HepG2 (cell line): ENCODE measurements around the gene IRS1. TPM values are rescaled to one million over a fixed set of nuclear protein-coding genes. Genes with fewer than 3 reads are reported as not detected.

Experiments
- ATAC-seq: fragments of 200-7000 bp; cut with Tn5 transposase; 3 replicates; pipeline ENCODE4 v1.9.1; 2020; ENCODE audit warnings: mild to moderate bottlenecking, moderate library complexity
- BruUV-seq: library from RNA; stranded (reverse); fragments of 400-500 nt; replicated peaks from 2 replicates; lab custom pipeline; 2021; lab: Mats Ljungman, UMichigan
- CTCF ChIA-PET: fragments of 300-600 bp; formaldehyde crosslinking; extraction: SDS; loops from one replicate; lab custom pipeline; 2021; ENCODE audit warnings: low total read pairs, inconsistent platforms, low intra/inter-chr PET ratio; lab: Yijun Ruan, JAX
- POLR2A ChIA-PET: fragments of 350-600 bp; sonication (Branson Sonifier 250); formaldehyde crosslinking; loops from one replicate; lab custom pipeline; 2020; ENCODE audit warnings: antibody characterized with exemption, inconsistent platforms; lab: Yijun Ruan, JAX
- DNase-seq: peaks from one replicate; pipeline ENCODE4 v3.0.0-alpha.2; 2015; ENCODE audit warnings: low spot score
- FAIRE-seq: peaks from 3 replicates; lab custom pipeline; 2011; peaks lifted over from hg19 to GRCh38; lab: Jason Lieb, UNC
- H2AFZ ChIP-seq: one replicate; pipeline ENCODE4 v1.6.1; 2011; ENCODE audit warnings: low read length, inconsistent platforms
- H3K27ac ChIP-seq: fragments of 300-600 bp; 3 replicates; pipeline ENCODE4 v1.8.0; 2011; ENCODE audit warnings: mixed run types, mild to moderate bottlenecking, mixed read lengths, low read length, inconsistent platforms; ENCODE audit not compliant: insufficient read depth; ENCODE audit errors: extremely low read length
- H3K27me3 ChIP-seq, 2 experiments: fragments of 200-600 bp in 1 of 2; 2 replicates in 1 of 2; 3 replicates in 1 of 2; pipeline versions ENCODE4 v1.6.0 to v1.8.0; 2011; ENCODE audit warnings: low read length in 2 of 2, mild to moderate bottlenecking in 2 of 2, moderate library complexity in 2 of 2, inconsistent platforms in 1 of 2; ENCODE audit not compliant: insufficient read depth in 2 of 2, control insufficient read depth in 1 of 2
- H3K36me3 ChIP-seq, 2 experiments: fragments of 200-600 bp in 1 of 2; replicated peaks in 1 of 2; 2 replicates in 1 of 2; 3 replicates in 1 of 2; pipeline versions ENCODE4 v1.5.1 to v1.8.0; 2011; ENCODE audit warnings: low read length in 2 of 2, inconsistent platforms in 1 of 2; ENCODE audit not compliant: insufficient read depth in 2 of 2, control insufficient read depth in 1 of 2
- H3K4me1 ChIP-seq: 2 replicates; pipeline ENCODE4 v1.5.1; 2012; ENCODE audit warnings: low read length, inconsistent platforms; ENCODE audit not compliant: insufficient read depth
- H3K4me2 ChIP-seq: 2 replicates; pipeline ENCODE4 v1.6.0; 2011; ENCODE audit warnings: low read depth, low read length, inconsistent platforms
- H3K4me3 ChIP-seq, 3 experiments: fragments of 200-600 bp in 1 of 3; sonication (generic), shearing (Covaris generic) in 1 of 3; replicated peaks in 1 of 3; 2 replicates each; pipeline ENCODE4 v1.5.1; 2011 to 2016; ENCODE audit warnings: low read length in 3 of 3, inconsistent platforms in 2 of 3, low read depth in 2 of 3, mild to moderate bottlenecking in 2 of 3, control low read depth in 1 of 3, mixed read lengths in 1 of 3; ENCODE audit not compliant: insufficient read depth in 1 of 3
- H3K79me2 ChIP-seq: one replicate; pipeline ENCODE4 v1.6.1; 2011; ENCODE audit warnings: low read length, inconsistent platforms; ENCODE audit not compliant: insufficient read depth
- H3K9ac ChIP-seq: 2 replicates; pipeline ENCODE4 v1.6.0; 2011; ENCODE audit warnings: mild to moderate bottlenecking, low read depth, low read length, inconsistent platforms; ENCODE audit not compliant: insufficient read depth
- H3K9me3 ChIP-seq: 2 replicates; pipeline ENCODE4 v1.5.1; 2012; ENCODE audit warnings: mild to moderate bottlenecking, low read length
- H4K20me1 ChIP-seq: 2 replicates; pipeline ENCODE4 v1.6.0; 2011; ENCODE audit warnings: inconsistent platforms, mild to moderate bottlenecking, low read length, moderate library complexity; ENCODE audit not compliant: insufficient read depth
- ARHGAP35 ChIP-seq: sonication (generic); formaldehyde crosslinking; IDR thresholded peaks from 2 replicates; pipeline ENCODE4 v1.9.0; 2022; ENCODE audit warnings: mild to moderate bottlenecking, inconsistent platforms, moderate library complexity, missing genetic modification reagents, borderline replicate concordance
- KLF6 ChIP-seq: IDR thresholded peaks from 2 replicates; pipeline ENCODE4 v1.8.0; 2016; ENCODE audit warnings: missing biosample characterization, missing genetic modification reagents
- LCORL ChIP-seq, 2 experiments: fragments of 450-650 bp in 1 of 2; sonication (generic) in 1 of 2; formaldehyde crosslinking in 1 of 2; IDR thresholded peaks; 2 replicates each; pipeline versions ENCODE4 v1.5.0 to v1.6.1; 2017 to 2020; ENCODE audit warnings: antibody characterized with exemption in 1 of 2, missing genetic modification reagents in 1 of 2
- MAFG ChIP-seq: sonication (generic); formaldehyde crosslinking; IDR thresholded peaks from 2 replicates; pipeline ENCODE4 v1.5.1; 2020; ENCODE audit warnings: mild to moderate bottlenecking, missing genetic modification reagents
- NBN ChIP-seq: fragments of 450-650 bp; conservative IDR thresholded peaks from 2 replicates; pipeline ENCODE4 v1.6.1; 2017
- PRPF4 ChIP-seq: fragments of 200-400 bp; formaldehyde crosslinking; IDR thresholded peaks from 2 replicates; pipeline ENCODE4 v1.6.1; 2016; ENCODE audit warnings: low read length, low read depth; ENCODE audit not compliant: poor library complexity, severe bottlenecking
- SNAPC5 ChIP-seq: sonication (generic); formaldehyde crosslinking; IDR thresholded peaks from 2 replicates; pipeline ENCODE4 v1.8.1; 2023; ENCODE audit warnings: mild to moderate bottlenecking, missing genetic modification reagents, borderline replicate concordance
- ZKSCAN8 ChIP-seq: IDR thresholded peaks from 2 replicates; pipeline ENCODE4 v1.6.1; 2016; ENCODE audit warnings: borderline replicate concordance, missing genetic modification reagents, missing compliant biosample characterization
- ZNF205 ChIP-seq: IDR thresholded peaks from 2 replicates; pipeline ENCODE4 v1.6.1; 2018; ENCODE audit warnings: missing biosample characterization, missing genetic modification reagents
- ZNF232 ChIP-seq: sonication (generic); formaldehyde crosslinking; IDR thresholded peaks from 2 replicates; pipeline ENCODE4 v1.4.0; 2020; ENCODE audit warnings: missing genetic modification reagents, borderline replicate concordance
- ZNF24 ChIP-seq: fragments of 450-650 bp; IDR thresholded peaks from 2 replicates; pipeline ENCODE4 v1.6.1; 2017; ENCODE audit warnings: antibody characterized with exemption, mild to moderate bottlenecking
- ZNF251 ChIP-seq: sonication (generic); formaldehyde crosslinking; IDR thresholded peaks from 2 replicates; pipeline ENCODE4 v1.9.0; 2021; ENCODE audit warnings: mild to moderate bottlenecking, missing genetic modification reagents
- ZNF253 ChIP-seq: sonication (generic); formaldehyde crosslinking; IDR thresholded peaks from 2 replicates; pipeline ENCODE4 v1.8.0; 2022; ENCODE audit warnings: mild to moderate bottlenecking, missing genetic modification reagents, borderline replicate concordance
- ZNF263 ChIP-seq: sonication (generic); formaldehyde crosslinking; IDR thresholded peaks from 2 replicates; pipeline ENCODE4 v1.4.0; 2020; ENCODE audit warnings: missing genetic modification reagents
- ZNF354B ChIP-seq: sonication (generic); formaldehyde crosslinking; IDR thresholded peaks from 2 replicates; pipeline ENCODE4 v1.8.0; 2022; ENCODE audit warnings: mild to moderate bottlenecking, missing genetic modification reagents
- ZSCAN5A ChIP-seq: sonication (generic); formaldehyde crosslinking; IDR thresholded peaks from 2 replicates; pipeline ENCODE4 v1.8.0; 2022; ENCODE audit warnings: mild to moderate bottlenecking, missing genetic modification reagents, borderline replicate concordance
- WGBS: methylation state at CpG from one replicate; pipeline ENCODE4 v1.1.6; 2017; ENCODE audit warnings: low lambda C conversion rate; 5-methylcytosine and 5-hydroxymethylcytosine counted together
- in situ Hi-C: cut with HindIII; loops from 2 replicates; pipeline ENCODE4 v1.10.0; 2017; ENCODE audit warnings: low pct_unique_long_range_greater_than_20kb; ENCODE audit not compliant: extremely low pct_ligation_motif_present
- intact Hi-C: fragments of 100-400 bp; cut with micrococcal nuclease; formaldehyde crosslinking; loops from one replicate; pipeline ENCODE4 v1.10.0; 2022; ENCODE audit not compliant: unreplicated experiment
- polyA plus RNA-seq, 8 experiments: library from polyadenylated mRNA; depleted of rRNA in 3 of 8; stranded (reverse) in 7 of 8; unstranded in 1 of 8; fragments of >200 nt; fragmentation: Illumina TruSeq in 4 of 8; extraction: Trizol in 4 of 8; gene quantifications; 2 replicates each; pipeline versions ENCODE4 v1.2.1 to v1.2.3, GENCODE V29; 2011 to 2016; ENCODE audit warnings: low read depth in 4 of 8, missing spikeins in 1 of 8, mixed read lengths in 1 of 8; ENCODE audit not compliant: insufficient read depth in 1 of 8
- total RNA-seq, 5 experiments: library from RNA; depleted of rRNA; stranded (reverse); fragments of >200 nt; fragmentation: Illumina TruSeq; extraction: Trizol; gene quantifications; 2 replicates each; pipeline ENCODE4 v1.2.3, GENCODE V29; 2016; ENCODE audit warnings: low read depth in 1 of 5

IRS1 gene
- total and polyA plus RNA-seq, 2 of the 13 experiments (the other 11 are each of a cell fraction or from before 2014, with no cell fraction given), result 8.7 to 9.0 TPM

- Histone ChIP-seq H3K4me1 (peaks cover 47% of the 10 kb centered on the region), H3K9me3 (peaks cover 7% of the 10 kb centered on the region; the same call in 1 of the 2 replicates), H3K4me2 (no peak overlapping the region), H3K36me3 (peaks cover 0 to 4% of the 10 kb centered on the region in 2 experiments; a peak in 1 of 5 replicates), H3K27ac (no peak overlapping the region), H3K27me3 (no peaks in the 10 kb centered on the region), H3K4me3 (no peak overlapping the region), H3K9ac (no peak overlapping the region), H2AFZ (no peak overlapping the region), H4K20me1 (no peaks in the 10 kb centered on the region), H3K79me2 (peaks cover 2% of the 10 kb centered on the region)
- WGBS, result 100% methylated on average over 4 of the region's 4 CpGs
- intact Hi-C loops, result no loop called here
- ATAC-seq (no peak), FAIRE-seq (no peak), DNase-seq (no peak)
- POLR2A ChIA-PET, result interaction anchor here (1.2 to 3.0 kb wide), 2 partner anchors 11 to 17 kb away, joined by 3 to 10 read pairs; no protein-coding TSS in a partner anchor
- no TSS peak for BruUV-seq
- CTCF ChIA-PET, result no interaction called here
- in situ Hi-C loops, result no loop called here
- no peak for TF ChIP-seq ZNF232 (CRISPR knock-in tag)
- TF ChIP-seq MAFG, result no peak
- TF ChIP-seq ZNF354B, result no peak
- TF ChIP-seq ZNF263 (CRISPR knock-in tag), result no peak
- no peak for TF ChIP-seq NBN
- no peak for TF ChIP-seq KLF6 (CRISPR knock-in tag)
- TF ChIP-seq ARHGAP35 (CRISPR knock-in tag), result no peak
- no peak for TF ChIP-seq ZNF253
- TF ChIP-seq ZNF205, result no peak
- TF ChIP-seq LCORL (IDR thresholded peaks at IDR 0.05), result no peak
- TF ChIP-seq LCORL (CRISPR knock-in tag; IDR thresholded peaks at IDR 0.05), result no peak
- no peak for TF ChIP-seq ZSCAN5A
- no peak for TF ChIP-seq ZNF24
- TF ChIP-seq PRPF4, result no peak
- no peak for TF ChIP-seq SNAPC5 (CRISPR knock-in tag)
- no peak for TF ChIP-seq ZNF251 (CRISPR knock-in tag)
- TF ChIP-seq ZKSCAN8 (CRISPR knock-in tag), result no peak
Observed at GRCh38 chr2:226743915-226744314, 55.7 kb downstream of the IRS1 start.
